SK-MEL-5 (cell line): ENCODE measurements around the gene PKP4. TPM values are rescaled to one million over a fixed set of nuclear protein-coding genes. Genes with fewer than 3 reads are reported as not detected.
A peak's percentile ranks its signal among the peaks of the same experiment; 100 is the strongest.

ENCODE experiments used
- DNase-seq: peaks from one replicate; pipeline ENCODE4 v3.0.0-alpha.2; 2016; ENCODE audit warnings: low read depth, low spot score
- in situ Hi-C: cut with HindIII; loops from 2 replicates; pipeline ENCODE4 v1.10.0; 2016; ENCODE audit warnings: low sequenced_read_pairs, high pct_unique_total_duplicates, low pct_unique_long_range_greater_than_20kb
- small RNA-seq, 2 experiments: library from RNA; depleted of rRNA; stranded (forward); fragments of <200 nt; gene quantifications; one replicate each; pipeline ENCODE3, GENCODE V24; 2014
- total RNA-seq: library from RNA; depleted of rRNA; stranded (reverse); fragments of >200 nt; shearing (Covaris generic); gene quantifications from 2 replicates; pipeline ENCODE4 v1.2.3, GENCODE V29; 2014; rRNA removed

The PKP4 gene
- total RNA-seq, 1 experiment from 2014 or later: 16.7 TPM

DNA sequence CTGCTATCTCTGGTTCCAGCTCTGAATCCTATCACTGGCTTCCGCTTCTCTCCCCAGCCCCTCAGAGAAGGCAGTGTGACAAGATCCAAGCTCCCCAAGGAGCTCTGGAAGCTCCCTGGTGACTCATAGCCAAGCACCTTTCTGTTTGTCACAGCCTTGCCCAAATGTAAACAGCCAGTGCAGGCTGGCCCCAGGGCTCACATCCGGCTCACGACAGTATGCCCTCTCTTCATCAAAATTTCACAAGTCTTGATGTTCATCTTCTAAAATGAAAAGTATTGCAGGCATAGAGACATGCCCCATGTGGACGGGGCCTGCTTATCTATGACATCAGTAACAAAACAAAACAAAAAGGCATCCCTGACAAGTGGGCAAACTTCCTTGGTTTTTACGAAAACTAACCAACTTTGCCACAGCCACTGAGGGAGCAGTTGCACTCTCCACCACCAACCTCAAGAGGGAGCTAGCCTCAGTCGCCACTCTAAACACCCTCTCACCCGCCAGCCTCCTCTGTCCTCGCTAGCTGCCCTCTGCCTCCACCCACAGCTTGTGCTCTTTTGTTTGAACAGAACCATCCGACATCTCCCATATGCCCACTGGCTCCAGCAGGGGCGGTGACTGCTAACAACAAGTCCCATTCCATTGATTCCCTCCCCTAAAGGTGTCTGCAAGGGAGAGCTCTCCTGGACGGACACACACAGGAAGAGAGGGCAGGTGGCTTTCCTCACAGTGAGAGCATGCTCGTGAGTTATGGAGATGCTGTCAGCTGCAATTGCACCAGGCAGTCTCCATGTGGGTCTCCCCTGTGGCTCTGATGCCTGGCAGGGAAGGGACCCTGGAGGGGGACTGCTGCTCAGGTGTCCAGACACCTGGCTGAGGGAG is 267.4 kb downstream of the PKP4 start:
- in situ Hi-C loops: no loop called here
- DNase-seq: peak; percentile 48

GRCh38 chr2:158724803-158725381 is 268.1 kb downstream of the PKP4 start:
- no peak for DNase-seq
- in situ Hi-C loops: no loop called here

DNA sequence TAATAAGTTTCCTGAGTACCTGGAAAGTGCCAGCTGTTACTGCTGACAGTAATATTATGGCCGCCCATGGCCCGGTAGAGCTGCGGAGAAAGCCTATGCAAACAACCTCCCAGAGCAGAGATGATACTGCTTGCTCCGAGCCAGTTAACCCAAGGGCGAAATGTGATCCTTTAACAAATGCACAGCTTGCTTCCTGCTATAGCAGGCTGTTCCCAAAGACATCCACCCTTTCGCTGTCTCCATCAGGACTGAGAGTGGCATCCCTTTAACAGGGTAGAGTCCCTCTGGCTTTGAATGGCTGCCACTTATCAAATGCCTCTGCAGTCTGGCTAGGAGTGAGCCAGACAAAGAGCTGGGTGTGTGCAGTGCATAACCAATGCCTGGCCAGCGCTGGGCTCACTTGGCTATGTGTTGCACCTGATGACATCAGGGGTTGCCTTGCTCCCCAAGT is 268.7 kb downstream of the PKP4 start:
- no peak for DNase-seq
- in situ Hi-C loops: no loop called here

GRCh38 chr2:158726911-158727592 is 270.3 kb downstream of the PKP4 start:
- DNase-seq: no peak
- in situ Hi-C loops: no loop called here

GRCh38 chr2:158728422-158728821 is 271.7 kb downstream of the PKP4 start:
- no peak for DNase-seq
- in situ Hi-C loops: no loop called here

GRCh38 chr2:158729451-158729850 is 272.7 kb downstream of the PKP4 start:
- in situ Hi-C loops: no loop called here

DNA sequence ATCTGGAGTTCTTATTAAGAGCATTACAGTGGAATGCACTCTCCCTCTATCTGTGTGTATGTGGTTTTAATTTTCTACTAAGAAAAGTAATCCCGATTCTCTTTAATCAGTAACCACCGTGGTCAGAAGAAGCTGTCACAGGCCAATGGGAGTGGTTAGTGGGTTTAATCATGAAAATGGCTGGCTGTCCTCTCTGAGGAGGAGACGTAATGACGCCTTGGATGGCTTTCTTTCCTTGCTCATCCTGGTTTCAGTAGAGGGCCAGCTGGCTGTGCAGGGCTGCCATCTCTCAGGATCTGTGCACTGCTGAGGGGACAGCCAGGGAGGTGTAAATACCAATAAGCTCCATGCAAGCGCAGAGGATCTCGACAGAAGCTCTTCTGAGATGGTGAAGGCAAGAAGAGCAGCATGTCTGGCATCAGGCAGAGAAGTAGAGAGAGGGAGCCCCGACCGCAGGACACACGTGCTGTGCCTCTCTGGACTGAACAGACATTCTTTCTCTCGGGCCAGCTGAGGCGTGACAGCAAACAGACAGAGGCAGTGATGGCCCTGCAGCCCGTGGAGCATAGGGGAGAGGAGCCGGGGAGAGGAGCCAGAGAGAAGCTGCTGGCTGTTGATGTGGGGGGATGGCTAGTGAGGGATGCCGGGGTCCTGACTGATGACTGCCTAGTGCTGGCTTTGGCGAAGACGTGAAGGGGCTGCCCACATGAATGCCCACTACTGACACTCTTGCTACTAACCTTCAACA is 273.3 kb downstream of the PKP4 start:
- in situ Hi-C loops: no loop called here
- no peak for DNase-seq

More at GRCh38 chr2:158729451-158729850, 272.7 kb downstream of the PKP4 start:
- no peak for DNase-seq

GRCh38 chr2:158730621-158731140 is 273.9 kb downstream of the PKP4 start:
- in situ Hi-C loops: no loop called here
- no peak for DNase-seq

DNA sequence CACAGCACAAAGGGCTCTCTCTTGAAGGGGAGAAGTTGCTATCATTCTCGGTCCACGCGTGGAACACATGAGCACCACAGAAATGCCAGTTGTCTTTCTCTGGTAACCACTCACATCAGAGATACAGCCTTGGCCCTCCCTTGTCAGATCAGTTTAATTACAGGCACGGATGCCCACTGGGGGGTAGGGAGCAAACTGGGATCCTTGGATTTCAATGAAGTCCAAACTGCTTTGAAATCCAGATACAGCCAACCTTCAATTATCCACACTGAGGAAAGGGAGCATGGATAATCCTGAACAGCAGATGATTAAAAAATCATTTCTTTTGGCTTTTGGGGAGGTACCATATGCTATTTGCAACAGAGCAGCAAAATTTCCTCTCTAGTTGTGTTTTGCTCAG is 274.6 kb downstream of the PKP4 start:
- in situ Hi-C loops: no loop called here

More for the DNA sequence above, 274.6 kb downstream of the PKP4 start:
- no peak for DNase-seq

Small RNA genes within 50 kb of the gene (small RNA-seq; reads per million reads assigned to genes)
- gene AC005042.3: 0 reads per million in 2 experiments
- gene RN7SL393P: 0 reads per million in 2 experiments

Other genes with a start within 250 kb of the PKP4 start
- gene CCDC148, start 199 bp upstream of the PKP4 start, total RNA-seq: 0.13 TPM in 1 of 2 replicates, not detected in the other